COR-L47 (cell line): Measurements from ENCODE around the gene TRPM3.

Experiments
- DNase-seq: peaks from one replicate; lab custom pipeline; 2025; lab: John Stamatoyannopoulos, UW

The TRPM3 gene

GRCh38 chr9:70480405-70480980, 640.9 kb downstream of the TRPM3 start:
- DNase-seq, result peak; percentile 57

GRCh38 chr9:70479880-70480291, 641.5 kb downstream of the TRPM3 start:
- no peak for DNase-seq
